Measurements from ENCODE around the gene ZFAND6. TPM values are rescaled to one million over a fixed set of nuclear protein-coding genes. Genes with fewer than 3 reads are reported as not detected.

ZFAND6 gene
- total and polyA plus RNA-seq, 2 donors: 81.9 to 97.8 TPM

DNA sequence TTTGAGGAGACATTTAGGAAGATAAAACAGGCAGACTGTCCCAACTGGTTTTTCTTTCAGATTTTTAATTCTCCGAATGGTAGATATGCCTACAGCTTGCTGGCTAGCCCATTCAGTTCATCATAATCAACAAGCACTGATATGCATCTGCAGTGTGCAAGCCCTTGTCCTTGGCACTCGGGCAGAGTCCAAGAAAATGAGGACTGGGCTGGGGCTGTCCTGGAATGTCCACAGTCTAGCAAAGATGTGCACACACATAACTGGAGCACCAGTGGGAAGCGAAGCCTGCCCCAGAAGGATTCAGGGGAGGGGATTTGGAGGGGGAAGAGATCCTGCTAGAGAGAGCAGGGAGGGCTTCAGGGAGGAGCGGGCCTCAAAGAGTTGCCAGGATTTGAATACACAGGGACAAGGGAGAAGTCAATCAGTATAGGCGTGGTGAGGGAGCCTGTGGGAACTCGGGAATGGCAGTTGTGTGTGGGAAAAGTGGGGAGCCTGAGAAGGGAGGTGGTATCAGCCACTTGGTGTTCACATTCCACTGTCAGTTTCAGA lies 102.1 kb downstream of the ZFAND6 start:
- H3K9me3 ChIP-seq (ENCODE audit: control insufficient read depth in 2 of 2, insufficient read depth in 1 of 2, low read length in 1 of 2): no peaks in the 10 kb centered on the region
- WGBS: 97% methylated on average over 6 of the region's 6 CpGs
- no peak for DNase-seq (ENCODE audit: low read depth in 6 of 9, low spot score in 9 of 9)
- no peak overlapping the region for H3K27ac ChIP-seq (ENCODE audit: low read depth in 1 of 2, low read length in 1 of 2)
- no peaks in the 10 kb centered on the region for H3K27me3 ChIP-seq (ENCODE audit: control insufficient read depth in 2 of 2, insufficient read depth in 1 of 2, low read length in 1 of 2)
- H3K36me3 ChIP-seq (ENCODE audit: control insufficient read depth in 2 of 2, insufficient read depth in 2 of 2, low read length in 1 of 2): no peaks in the 10 kb centered on the region
- H3K4me3 ChIP-seq (ENCODE audit: low read length in 2 of 2): no peak overlapping the region
- H3K4me1 ChIP-seq (ENCODE audit: control insufficient read depth in 2 of 2, insufficient read depth in 2 of 2, low read length in 2 of 2): peaks cover 3 to 15% of the 10 kb centered on the region in 2 donors

DNA sequence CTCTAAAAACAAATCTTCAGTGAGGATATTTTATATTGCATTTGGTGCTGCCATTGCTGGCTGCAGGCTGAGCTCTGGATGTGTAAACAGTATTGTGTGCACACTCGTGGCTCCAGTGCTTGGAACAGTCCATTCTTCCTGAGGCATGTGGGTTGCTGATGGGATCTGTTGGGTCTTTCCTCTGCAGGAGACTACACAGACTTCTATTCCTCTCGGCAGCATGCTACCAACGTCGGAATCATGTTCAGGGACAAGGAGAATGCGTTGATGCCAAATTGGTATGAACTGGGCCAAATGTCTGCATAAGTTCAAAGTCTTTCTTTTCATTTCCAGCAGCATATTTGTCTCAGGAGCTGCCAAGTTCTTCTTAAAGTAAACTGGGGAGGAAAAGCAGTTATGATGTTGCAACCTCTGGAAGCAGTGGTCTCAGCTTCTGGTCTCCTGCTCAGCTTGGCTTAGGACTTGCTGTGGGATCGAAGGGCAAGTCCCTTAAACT lies 102.6 kb downstream of the ZFAND6 start:
- H3K9me3 ChIP-seq (ENCODE audit: control insufficient read depth in 2 of 2, insufficient read depth in 1 of 2, low read length in 1 of 2): no peaks in the 10 kb centered on the region
- no peak for DNase-seq (ENCODE audit: low read depth in 6 of 9, low spot score in 9 of 9)
- no peak overlapping the region for H3K4me3 ChIP-seq (ENCODE audit: low read length in 2 of 2)
- H3K27ac ChIP-seq (ENCODE audit: low read depth in 1 of 2, low read length in 1 of 2): no peak overlapping the region
- H3K27me3 ChIP-seq (ENCODE audit: control insufficient read depth in 2 of 2, insufficient read depth in 1 of 2, low read length in 1 of 2): no peaks in the 10 kb centered on the region
- H3K4me1 ChIP-seq (ENCODE audit: control insufficient read depth in 2 of 2, insufficient read depth in 2 of 2, low read length in 2 of 2): peaks cover 3 to 11% of the 10 kb centered on the region in 2 donors
- WGBS: 97% methylated on average over 6 of the region's 6 CpGs
- H3K36me3 ChIP-seq (ENCODE audit: control insufficient read depth in 2 of 2, insufficient read depth in 2 of 2, low read length in 1 of 2): no peaks in the 10 kb centered on the region

DNA sequence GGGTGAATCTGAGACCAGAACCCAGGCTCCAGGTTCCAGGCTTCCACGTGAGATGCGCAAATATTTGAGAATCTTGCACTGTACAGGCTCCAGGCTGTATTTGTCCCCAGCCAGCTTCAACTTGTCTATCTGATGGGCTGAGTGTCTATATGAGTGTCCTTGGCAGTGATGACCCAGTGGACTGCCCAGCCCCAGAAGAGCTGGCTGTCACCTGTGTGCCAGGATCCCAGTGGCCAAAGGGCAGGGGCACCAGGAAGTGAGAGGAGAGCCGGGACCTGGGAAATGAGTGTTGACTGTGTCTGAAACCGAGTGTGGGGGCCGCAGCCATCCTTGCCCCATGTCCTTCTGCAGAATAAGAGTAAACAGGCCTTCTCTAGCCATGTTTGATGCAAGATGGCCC lies 103.7 kb downstream of the ZFAND6 start:
- H3K4me3 ChIP-seq (ENCODE audit: low read length in 2 of 2): no peak overlapping the region
- no peak for DNase-seq (ENCODE audit: low read depth in 6 of 9, low spot score in 9 of 9)
- H3K27me3 ChIP-seq (ENCODE audit: control insufficient read depth in 2 of 2, insufficient read depth in 1 of 2, low read length in 1 of 2): no peaks in the 10 kb centered on the region
- H3K27ac ChIP-seq (ENCODE audit: low read depth in 1 of 2, low read length in 1 of 2): no peak overlapping the region
- no peaks in the 10 kb centered on the region for H3K36me3 ChIP-seq (ENCODE audit: control insufficient read depth in 2 of 2, insufficient read depth in 2 of 2, low read length in 1 of 2)
- peaks cover 3 to 11% of the 10 kb centered on the region in 2 donors for H3K4me1 ChIP-seq (ENCODE audit: control insufficient read depth in 2 of 2, insufficient read depth in 2 of 2, low read length in 2 of 2)
- no peaks in the 10 kb centered on the region for H3K9me3 ChIP-seq (ENCODE audit: control insufficient read depth in 2 of 2, insufficient read depth in 1 of 2, low read length in 1 of 2)
- WGBS: 99% methylated on average over 5 of the region's 5 CpGs

DNA sequence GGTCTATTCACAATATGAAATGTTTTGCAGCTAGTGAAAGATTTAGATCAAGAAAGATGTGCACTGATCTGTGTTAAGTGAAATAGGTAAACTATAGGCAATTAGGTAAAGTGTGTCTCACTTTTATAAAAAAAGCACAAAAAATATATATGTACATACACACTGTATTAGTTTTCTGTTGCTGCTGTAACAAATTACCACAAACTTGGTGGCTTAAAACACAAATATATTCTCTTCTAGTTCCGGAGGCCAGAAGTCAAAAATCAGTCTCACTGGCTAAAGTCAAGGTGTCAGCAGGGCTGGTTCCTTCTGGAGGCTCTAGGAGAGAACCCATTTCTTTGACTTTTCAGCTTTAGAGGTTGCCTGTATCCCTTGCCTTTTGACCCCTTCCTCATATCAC lies 104.4 kb downstream of the ZFAND6 start:
- Histone ChIP-seq H3K4me3 (ENCODE audit: low read length in 2 of 2) (no peak overlapping the region), H3K27me3 (ENCODE audit: control insufficient read depth in 2 of 2, insufficient read depth in 1 of 2, low read length in 1 of 2) (no peaks in the 10 kb centered on the region), H3K27ac (ENCODE audit: low read depth in 1 of 2, low read length in 1 of 2) (no peak overlapping the region), H3K9me3 (ENCODE audit: control insufficient read depth in 2 of 2, insufficient read depth in 1 of 2, low read length in 1 of 2) (no peaks in the 10 kb centered on the region), H3K4me1 (ENCODE audit: control insufficient read depth in 2 of 2, insufficient read depth in 2 of 2, low read length in 2 of 2) (peaks cover 3 to 11% of the 10 kb centered on the region in 2 donors), H3K36me3 (ENCODE audit: control insufficient read depth in 2 of 2, insufficient read depth in 2 of 2, low read length in 1 of 2) (no peaks in the 10 kb centered on the region)
- no peak for DNase-seq (ENCODE audit: low read depth in 6 of 9, low spot score in 9 of 9)
- 97% methylated on average over 1 of the region's 1 CpG for WGBS

DNA sequence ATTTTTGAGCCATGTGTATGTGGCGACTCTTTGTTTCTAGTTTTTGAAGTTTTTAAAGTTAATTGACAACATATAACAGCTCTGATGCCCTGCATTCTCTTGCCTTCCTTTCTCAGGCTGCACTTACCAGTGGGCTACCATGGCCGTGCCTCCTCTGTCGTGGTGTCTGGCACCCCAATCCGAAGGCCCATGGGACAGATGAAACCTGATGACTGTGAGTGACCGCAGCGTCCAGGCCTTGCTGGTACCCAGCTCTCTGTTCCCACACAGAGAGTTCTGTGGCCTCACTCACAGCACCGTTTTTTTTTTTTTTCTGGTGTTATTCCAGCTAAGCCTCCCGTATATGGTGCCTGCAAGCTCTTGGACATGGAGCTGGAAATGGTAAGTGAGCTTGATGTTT lies 108.5 kb downstream of the ZFAND6 start:
- Histone ChIP-seq H3K27me3 (ENCODE audit: control insufficient read depth in 2 of 2, insufficient read depth in 1 of 2, low read length in 1 of 2) (no peaks in the 10 kb centered on the region), H3K36me3 (ENCODE audit: control insufficient read depth in 2 of 2, insufficient read depth in 2 of 2, low read length in 1 of 2) (no peaks in the 10 kb centered on the region), H3K27ac (ENCODE audit: low read depth in 1 of 2, low read length in 1 of 2) (no peak overlapping the region), H3K4me3 (ENCODE audit: low read length in 2 of 2) (no peak overlapping the region), H3K4me1 (ENCODE audit: control insufficient read depth in 2 of 2, insufficient read depth in 2 of 2, low read length in 2 of 2) (no peaks in the 10 kb centered on the region), H3K9me3 (ENCODE audit: control insufficient read depth in 2 of 2, insufficient read depth in 1 of 2, low read length in 1 of 2) (no peaks in the 10 kb centered on the region)
- WGBS: 98% methylated on average over 8 of the region's 8 CpGs
- DNase-seq (ENCODE audit: low read depth in 6 of 9, low spot score in 9 of 9): no peak

DNA sequence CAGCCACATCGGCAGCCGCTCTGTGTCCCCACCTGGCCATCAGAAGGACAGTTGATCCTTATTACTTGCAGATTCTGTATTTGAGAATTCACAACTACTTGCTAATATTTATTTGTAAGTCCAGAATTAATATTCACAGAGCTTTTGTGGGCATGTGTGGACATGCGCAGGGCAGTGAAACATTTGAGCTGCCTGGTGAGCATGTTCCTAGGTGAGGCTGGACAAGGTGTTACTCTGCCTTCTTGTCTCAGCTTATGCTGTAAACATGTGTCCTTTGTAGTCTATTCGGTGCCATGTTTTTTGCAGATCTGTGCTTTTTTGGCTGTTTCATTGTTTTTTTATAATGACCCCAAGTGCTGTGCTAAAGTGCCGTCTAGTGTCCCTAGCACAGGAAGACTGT lies 108.9 kb downstream of the ZFAND6 start:
- H3K4me1 ChIP-seq (ENCODE audit: control insufficient read depth in 2 of 2, insufficient read depth in 2 of 2, low read length in 2 of 2): no peaks in the 10 kb centered on the region
- 88% methylated on average over 5 of the region's 5 CpGs for WGBS
- no peaks in the 10 kb centered on the region for H3K9me3 ChIP-seq (ENCODE audit: control insufficient read depth in 2 of 2, insufficient read depth in 1 of 2, low read length in 1 of 2)
- no peak for DNase-seq (ENCODE audit: low read depth in 6 of 9, low spot score in 9 of 9)
- no peak overlapping the region for H3K27ac ChIP-seq (ENCODE audit: low read depth in 1 of 2, low read length in 1 of 2)
- H3K4me3 ChIP-seq (ENCODE audit: low read length in 2 of 2): no peak overlapping the region
- H3K36me3 ChIP-seq (ENCODE audit: control insufficient read depth in 2 of 2, insufficient read depth in 2 of 2, low read length in 1 of 2): no peaks in the 10 kb centered on the region
- no peaks in the 10 kb centered on the region for H3K27me3 ChIP-seq (ENCODE audit: control insufficient read depth in 2 of 2, insufficient read depth in 1 of 2, low read length in 1 of 2)

DNA sequence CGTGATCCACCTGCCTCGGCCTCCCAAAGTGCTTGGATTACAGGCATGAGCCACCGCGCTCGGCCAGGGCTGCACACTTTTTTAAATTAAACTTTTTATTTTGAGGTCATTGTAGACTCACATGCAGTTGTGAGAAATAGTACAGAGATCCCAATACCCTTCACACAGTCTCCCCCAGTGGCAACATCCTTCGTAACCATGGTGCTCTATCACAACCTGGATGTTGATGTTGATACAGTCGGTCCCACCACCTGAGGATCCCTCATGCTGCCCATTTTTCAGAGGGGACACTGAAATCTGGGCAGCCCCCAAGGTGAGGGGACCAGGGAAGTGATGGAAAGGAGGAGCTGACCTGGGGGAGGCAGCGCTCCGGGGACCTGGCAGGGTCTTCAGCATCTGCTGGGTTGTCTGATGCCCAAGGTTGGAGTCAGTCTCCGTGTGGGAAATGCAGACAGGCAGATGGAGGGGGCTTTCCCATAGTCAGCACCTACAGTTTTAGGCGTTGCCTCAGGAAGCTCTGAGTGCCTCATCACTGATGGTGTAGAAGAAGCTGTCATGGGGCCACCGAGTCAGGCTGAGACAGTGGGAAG lies 110.4 kb downstream of the ZFAND6 start:
- WGBS: 98% methylated on average over 12 of the region's 12 CpGs
- Histone ChIP-seq H3K4me3 (ENCODE audit: low read length in 2 of 2) (no peak overlapping the region), H3K4me1 (ENCODE audit: control insufficient read depth in 2 of 2, insufficient read depth in 2 of 2, low read length in 2 of 2) (no peaks in the 10 kb centered on the region), H3K27me3 (ENCODE audit: control insufficient read depth in 2 of 2, insufficient read depth in 1 of 2, low read length in 1 of 2) (no peaks in the 10 kb centered on the region), H3K9me3 (ENCODE audit: control insufficient read depth in 2 of 2, insufficient read depth in 1 of 2, low read length in 1 of 2) (no peaks in the 10 kb centered on the region), H3K36me3 (ENCODE audit: control insufficient read depth in 2 of 2, insufficient read depth in 2 of 2, low read length in 1 of 2) (peaks cover 0 to 4% of the 10 kb centered on the region in 2 donors), H3K27ac (ENCODE audit: low read depth in 1 of 2, low read length in 1 of 2) (no peak overlapping the region)
- DNase-seq (ENCODE audit: low read depth in 6 of 9, low spot score in 9 of 9): no peak

DNA sequence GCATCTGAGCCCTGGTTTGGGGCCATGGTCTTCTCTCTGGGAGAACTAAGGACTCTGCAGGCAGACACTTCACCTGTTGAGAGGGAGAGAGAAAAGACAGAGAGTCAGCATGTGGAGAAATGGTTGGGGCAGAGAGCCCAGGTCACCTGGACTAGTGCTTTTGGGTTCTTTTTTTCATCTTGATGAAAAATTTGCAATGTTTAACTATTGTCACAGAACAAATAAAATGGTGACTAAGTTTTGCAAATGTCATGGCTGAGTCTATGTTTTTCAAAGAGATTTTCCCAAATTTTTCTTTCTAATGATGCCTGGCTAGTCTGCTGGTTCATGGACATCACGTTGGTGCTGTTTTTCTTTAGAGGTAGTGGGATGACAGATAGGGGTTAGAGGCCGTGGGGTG lies 111.1 kb downstream of the ZFAND6 start:
- H3K4me1 ChIP-seq (ENCODE audit: control insufficient read depth in 2 of 2, insufficient read depth in 2 of 2, low read length in 2 of 2): no peaks in the 10 kb centered on the region
- H3K4me3 ChIP-seq (ENCODE audit: low read length in 2 of 2): no peak overlapping the region
- no peaks in the 10 kb centered on the region for H3K9me3 ChIP-seq (ENCODE audit: control insufficient read depth in 2 of 2, insufficient read depth in 1 of 2, low read length in 1 of 2)
- H3K36me3 ChIP-seq (ENCODE audit: control insufficient read depth in 2 of 2, insufficient read depth in 2 of 2, low read length in 1 of 2): peaks cover 0 to 4% of the 10 kb centered on the region in 2 donors
- H3K27ac ChIP-seq (ENCODE audit: low read depth in 1 of 2, low read length in 1 of 2): no peak overlapping the region
- no peaks in the 10 kb centered on the region for H3K27me3 ChIP-seq (ENCODE audit: control insufficient read depth in 2 of 2, insufficient read depth in 1 of 2, low read length in 1 of 2)
- DNase-seq (ENCODE audit: low read depth in 6 of 9, low spot score in 9 of 9): no peak
- WGBS: 97% methylated on average over 2 of the region's 2 CpGs

DNA sequence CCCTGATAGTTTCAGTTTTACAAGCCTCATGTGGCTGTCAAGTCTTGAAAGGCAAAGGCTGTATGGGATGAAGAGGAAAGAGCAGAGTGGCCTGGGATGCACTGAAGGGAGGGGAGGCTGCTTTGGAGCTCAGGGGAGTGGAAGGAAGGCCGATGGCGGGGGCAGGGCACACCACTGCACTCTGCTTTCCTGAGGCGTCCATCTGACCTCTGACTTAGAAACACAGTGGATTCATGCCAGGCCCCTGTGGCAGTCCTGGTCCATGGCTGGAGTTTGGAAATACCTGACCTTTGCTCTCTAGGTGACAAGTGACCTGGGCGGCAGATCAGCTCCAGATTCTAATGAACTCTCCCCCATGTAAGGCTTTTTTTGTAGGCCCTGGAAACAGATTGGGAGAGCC lies 112.3 kb downstream of the ZFAND6 start:
- Histone ChIP-seq H3K4me1 (ENCODE audit: control insufficient read depth in 2 of 2, insufficient read depth in 2 of 2, low read length in 2 of 2) (no peaks in the 10 kb centered on the region), H3K27me3 (ENCODE audit: control insufficient read depth in 2 of 2, insufficient read depth in 1 of 2, low read length in 1 of 2) (no peaks in the 10 kb centered on the region), H3K9me3 (ENCODE audit: control insufficient read depth in 2 of 2, insufficient read depth in 1 of 2, low read length in 1 of 2) (no peaks in the 10 kb centered on the region), H3K4me3 (ENCODE audit: low read length in 2 of 2) (no peak overlapping the region), H3K27ac (ENCODE audit: low read depth in 1 of 2, low read length in 1 of 2) (no peak overlapping the region), H3K36me3 (ENCODE audit: control insufficient read depth in 2 of 2, insufficient read depth in 2 of 2, low read length in 1 of 2) (peaks cover 0 to 4% of the 10 kb centered on the region in 2 donors)
- WGBS: over 99% methylated on average over 4 of the region's 4 CpGs
- no peak for DNase-seq (ENCODE audit: low read depth in 6 of 9, low spot score in 9 of 9)

Measured in thymus (tissue), 11 donors.